PC-3 (cell line): ENCODE results near the gene UQCRQ. TPM values are rescaled to one million over a fixed set of nuclear protein-coding genes. Genes with fewer than 3 reads are reported as not detected.

Source experiments
- ATAC-seq: fragments of 200-7000 bp; cut with Tn5 transposase; 2 replicates; pipeline ENCODE4 v1.9.1; 2020; ENCODE audit warnings: mild to moderate bottlenecking, moderate library complexity
- BruUV-seq: library from RNA; stranded (reverse); fragments of 400-500 nt; replicated peaks from 2 replicates; lab custom pipeline; 2021; lab: Mats Ljungman, UMichigan
- CTCF ChIA-PET: fragments of 300-600 bp; sonication (Branson Sonifier 250); formaldehyde crosslinking; loops from one replicate; lab custom pipeline; 2022; ENCODE audit warnings: antibody characterized with exemption; lab: Charles Lee
- POLR2A ChIA-PET: fragments of 300-600 bp; sonication (Branson Sonifier 250); formaldehyde crosslinking; loops from one replicate; lab custom pipeline; 2022; ENCODE audit warnings: antibody characterized with exemption; ENCODE audit not compliant: unreplicated experiment; lab: Charles Lee
- DNase-seq: peaks from one replicate; pipeline ENCODE4 v3.0.0-alpha.2; 2015
- H2AFZ ChIP-seq: fragments of 300-600 bp; sonication (generic); 2 replicates; pipeline ENCODE4 v1.6.0; 2016; ENCODE audit warnings: antibody characterized with exemption, low read length
- H3F3A ChIP-seq: fragments of 300-600 bp; sonication (generic); one replicate; pipeline ENCODE4 v1.6.0; 2017; ENCODE audit warnings: antibody characterized with exemption, low read length, control low read depth, mild to moderate bottlenecking; ENCODE audit not compliant: unreplicated experiment
- H3K27ac ChIP-seq: fragments of 300-600 bp; sonication (generic); 2 replicates; pipeline ENCODE4 v1.5.1; 2016; ENCODE audit warnings: mild to moderate bottlenecking, low read length
- H3K27me3 ChIP-seq: fragments of 300-600 bp; sonication (generic); 2 replicates; pipeline ENCODE4 v1.6.1; 2016; ENCODE audit warnings: low read length, mixed read lengths
- H3K36me3 ChIP-seq: fragments of 300-600 bp; sonication (generic); 2 replicates; pipeline ENCODE4 v1.6.1; 2016; ENCODE audit warnings: low read depth, mixed run types, low read length, mixed read lengths
- H3K4me1 ChIP-seq: fragments of 300-600 bp; sonication (generic); 2 replicates; pipeline ENCODE4 v1.5.1; 2016; ENCODE audit warnings: low read length; ENCODE audit not compliant: insufficient read depth
- H3K4me2 ChIP-seq: fragments of 300-600 bp; sonication (generic); 2 replicates; pipeline ENCODE4 v1.6.0; 2016; ENCODE audit warnings: low read length
- H3K4me3 ChIP-seq: fragments of 300-600 bp; sonication (generic); 2 replicates; pipeline ENCODE4 v1.5.1; 2016; ENCODE audit warnings: mild to moderate bottlenecking, low read length, mixed read lengths
- H3K79me2 ChIP-seq: fragments of 300-600 bp; sonication (generic); 2 replicates; pipeline ENCODE4 v1.6.1; 2017; ENCODE audit warnings: low read length, mixed read lengths
- H3K9ac ChIP-seq: fragments of 300-600 bp; sonication (generic); 2 replicates; pipeline ENCODE4 v1.6.0; 2016; ENCODE audit warnings: mild to moderate bottlenecking, low read length
- H3K9me2 ChIP-seq: fragments of 300-600 bp; sonication (generic); replicated peaks from 2 replicates; pipeline ENCODE4 v1.6.1; 2016; ENCODE audit warnings: mixed run types, low read length, mixed read lengths
- H3K9me3 ChIP-seq: fragments of 300-600 bp; sonication (generic); 2 replicates; pipeline ENCODE4 v1.6.1; 2016; ENCODE audit warnings: low read length, mixed read lengths
- H4K20me1 ChIP-seq: fragments of 300-600 bp; sonication (generic); 2 replicates; pipeline ENCODE4 v1.6.1; 2016; ENCODE audit warnings: low read length, mixed read lengths
- CTCF ChIP-seq: fragments of 300-600 bp; sonication (generic); conservative IDR thresholded peaks from 2 replicates; pipeline ENCODE4 v1.5.1; 2017; ENCODE audit warnings: antibody characterized with exemption, low read depth, mild to moderate bottlenecking, low read length
- EZH2 ChIP-seq: fragments of 300-600 bp; sonication (generic); IDR thresholded peaks from one replicate; pipeline ENCODE4 v1.6.1; 2017; ENCODE audit warnings: antibody characterized with exemption, mild to moderate bottlenecking, low read length; ENCODE audit not compliant: unreplicated experiment
- EZH2phosphoT487 ChIP-seq: fragments of 300-600 bp; sonication (generic); IDR thresholded peaks from 2 replicates; pipeline ENCODE4 v1.6.1; 2018; ENCODE audit warnings: mild to moderate bottlenecking, antibody characterized with exemption, low read length, borderline replicate concordance
- intact Hi-C: fragments of 100-400 bp; cut with micrococcal nuclease; formaldehyde crosslinking; loops from 2 replicates; pipeline ENCODE4 v1.9.0; 2023
- total RNA-seq: library from RNA; depleted of rRNA; stranded (reverse); fragments of >200 nt; gene quantifications from 2 replicates; pipeline ENCODE4 v1.2.3, GENCODE V29; 2014

UQCRQ gene
- total RNA-seq, 1 experiment from 2014 or later: 198 TPM

GRCh38 chr5:132850066-132850465 is 16.4 kb upstream of the UQCRQ start:
- no peak for ATAC-seq
- Histone ChIP-seq H3K9me2 (no peaks in the 10 kb centered on the region), H3F3A (no peaks in the 10 kb centered on the region), H3K4me3 (no peak overlapping the region), H4K20me1 (no peaks in the 10 kb centered on the region), H3K9ac (no peak overlapping the region), H2AFZ (no peak overlapping the region), H3K4me1 (no peaks in the 10 kb centered on the region), H3K27ac (no peak overlapping the region), H3K27me3 (no peaks in the 10 kb centered on the region), H3K79me2 (no peaks in the 10 kb centered on the region), H3K9me3 (no peaks in the 10 kb centered on the region), H3K4me2 (no peak overlapping the region), H3K36me3 (no peaks in the 10 kb centered on the region)
- TF ChIP-seq EZH2: no peak
- TF ChIP-seq CTCF: no peak
- no peak for TF ChIP-seq EZH2phosphoT487
- intact Hi-C loops: no loop called here
- POLR2A ChIA-PET: no interaction called here
- CTCF ChIA-PET: no interaction called here
- DNase-seq: no peak
- no TSS peak for BruUV-seq

- Histone ChIP-seq H3F3A (no peaks in the 10 kb centered on the region), H3K36me3 (no peaks in the 10 kb centered on the region), H3K27me3 (no peaks in the 10 kb centered on the region), H3K4me3 (no peak overlapping the region), H3K9me2 (no peaks in the 10 kb centered on the region), H3K4me2 (no peak overlapping the region), H3K9me3 (no peaks in the 10 kb centered on the region), H3K27ac (no peak overlapping the region), H3K4me1 (no peaks in the 10 kb centered on the region), H3K9ac (no peak overlapping the region), H4K20me1 (no peaks in the 10 kb centered on the region), H3K79me2 (no peaks in the 10 kb centered on the region), H2AFZ (no peak overlapping the region)
- DNase-seq (no peak), ATAC-seq (peak; percentile 45)
- BruUV-seq: no TSS peak
- ChIA-PET POLR2A (no interaction called here), CTCF (interaction anchor here (0.7 to 0.9 kb wide), 2 partner anchors 179 to 352 kb away, joined by 3 read pairs; no protein-coding TSS in a partner anchor)
- intact Hi-C loops: no loop called here
- TF ChIP-seq CTCF: no peak
- TF ChIP-seq EZH2phosphoT487: no peak
- TF ChIP-seq EZH2: no peak
Measured at GRCh38 chr5:132853323-132853722, 13.1 kb upstream of the UQCRQ start.

GRCh38 chr5:132853790-132854189 is 12.7 kb upstream of the UQCRQ start:
- H3K9ac ChIP-seq: no peak overlapping the region
- H3K36me3 ChIP-seq: no peaks in the 10 kb centered on the region
- H3K9me2 ChIP-seq: no peaks in the 10 kb centered on the region
- no peak for DNase-seq
- H3K27ac ChIP-seq: no peak overlapping the region
- no peaks in the 10 kb centered on the region for H3K9me3 ChIP-seq
- H2AFZ ChIP-seq: no peak overlapping the region
- ChIA-PET POLR2A (no interaction called here), CTCF (interaction anchor here (0.7 to 0.9 kb wide), 2 partner anchors 179 to 353 kb away, joined by 3 read pairs; no protein-coding TSS in a partner anchor)
- H3K79me2 ChIP-seq: no peaks in the 10 kb centered on the region
- ATAC-seq: no peak
- H3K27me3 ChIP-seq: no peaks in the 10 kb centered on the region
- no peak overlapping the region for H3K4me3 ChIP-seq
- no TSS peak for BruUV-seq
- H3K4me1 ChIP-seq: no peaks in the 10 kb centered on the region
- no peak overlapping the region for H3K4me2 ChIP-seq
- no peaks in the 10 kb centered on the region for H3F3A ChIP-seq
- intact Hi-C loops: no loop called here
- H4K20me1 ChIP-seq: no peaks in the 10 kb centered on the region
- no peak for TF ChIP-seq CTCF
